Peyer's patch (tissue), 4 donors: ENCODE results near the gene MC2R.

Experiments used
- CTCF ChIP-seq, 6 experiments: fragments of 450-650 bp in 4 of 6; fragments of 200-600 bp in 2 of 6; sonication (generic) in 1 of 6; IDR thresholded peaks; one replicate each; pipeline ENCODE4 v1.5.1; 2017 to 2019; ENCODE audit warnings: antibody characterized with exemption in 6 of 6, mild to moderate bottlenecking in 3 of 6, moderate library complexity in 1 of 6
- POLR2A ChIP-seq, 2 donors: fragments of 450-650 bp; IDR thresholded peaks; one replicate each; pipeline ENCODE4 v1.5.1; 2017; ENCODE audit warnings: antibody characterized with exemption in 2 of 2, mild to moderate bottlenecking in 2 of 2, moderate library complexity in 2 of 2

- TF ChIP-seq CTCF (IDR thresholded peaks at IDR 0.05) (no peak), POLR2A (IDR thresholded peaks at IDR 0.05) (no peak)
Measured at GRCh38 chr18:13945811-13946210, 30.5 kb upstream of the MC2R start.
